Measurements from ENCODE around the gene TRABD2A.

Gene TRABD2A

GRCh38 chr2:84905181-84906107 lies 24.6 kb upstream of the TRABD2A start, which contains the start of gene TMSB10:
Gene TMSB10, plus strand, starts transcription at chr2:84905656.
- in situ Hi-C loops (cut with MboI; ENCODE audit: low sequenced_read_pairs) = no loop called here

DNA sequence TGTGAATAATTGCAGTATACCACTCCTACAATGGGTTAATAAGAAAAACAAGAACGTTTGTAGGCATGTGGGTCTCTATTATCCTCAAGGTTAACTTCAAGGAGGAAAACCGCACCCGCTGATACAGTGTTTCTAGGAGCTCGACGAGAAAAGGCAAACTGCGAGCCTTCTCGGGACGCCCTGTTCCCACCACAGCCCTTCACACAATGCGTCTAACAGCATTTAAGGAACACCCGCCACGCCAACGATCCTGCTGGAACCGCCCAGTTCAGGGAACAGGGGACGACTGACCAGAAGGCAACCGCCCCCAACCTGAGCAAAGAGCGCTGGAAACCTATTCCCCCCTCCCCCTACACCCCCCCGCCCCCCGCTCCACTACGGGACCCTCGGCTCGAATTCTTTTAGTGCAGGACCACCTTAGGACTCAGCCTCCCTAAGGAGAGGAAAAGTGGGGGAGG lies 23.9 kb upstream of the TRABD2A start:
- in situ Hi-C loops (cut with MboI; ENCODE audit: low sequenced_read_pairs) = no loop called here

DNA sequence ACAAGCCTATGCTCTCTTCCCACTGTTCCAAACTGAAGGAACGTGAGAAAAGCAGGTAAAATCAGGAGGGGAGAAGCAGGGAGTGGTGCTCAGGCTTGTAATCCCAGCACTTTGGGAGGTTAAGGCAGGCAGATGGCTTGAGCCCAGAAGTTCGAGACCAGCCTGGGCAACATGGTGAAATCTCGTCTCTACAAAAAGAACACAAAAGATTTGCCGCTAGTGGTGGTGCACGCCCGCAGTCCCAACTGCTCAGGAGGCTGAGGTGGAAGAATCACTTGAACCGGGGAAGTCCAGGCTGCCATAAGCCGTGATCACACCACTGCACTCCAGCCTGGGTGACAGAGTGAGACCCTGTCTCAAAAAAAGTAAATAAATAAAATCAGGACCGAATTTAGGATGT lies 23.3 kb upstream of the TRABD2A start:
- in situ Hi-C loops (cut with MboI; ENCODE audit: low sequenced_read_pairs) = no loop called here

DNA sequence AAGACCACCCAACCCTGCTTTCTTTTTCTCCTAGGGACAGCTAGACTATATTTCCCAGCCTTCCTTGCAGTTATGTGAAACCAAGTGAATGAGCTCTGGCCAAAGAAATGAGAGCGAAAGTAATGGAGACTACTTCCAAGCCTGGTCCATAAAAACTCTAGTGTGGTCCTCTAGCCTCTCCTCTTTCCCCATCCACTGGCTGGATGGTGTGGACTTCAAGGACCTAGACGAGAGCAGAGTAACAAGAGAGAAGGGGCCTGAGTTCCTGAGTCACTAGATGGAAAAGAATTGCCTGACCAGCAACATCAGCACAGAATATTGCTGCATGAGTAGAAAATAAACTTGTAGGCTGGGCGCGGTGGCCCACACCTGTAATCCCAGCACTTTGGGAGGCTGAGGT lies 21.6 kb upstream of the TRABD2A start:
- in situ Hi-C loops (cut with MboI; ENCODE audit: low sequenced_read_pairs) = no loop called here

GRCh38 chr2:84901593-84902120 lies 20.8 kb upstream of the TRABD2A start:
- in situ Hi-C loops (cut with MboI; ENCODE audit: low sequenced_read_pairs) = no loop called here

DNA sequence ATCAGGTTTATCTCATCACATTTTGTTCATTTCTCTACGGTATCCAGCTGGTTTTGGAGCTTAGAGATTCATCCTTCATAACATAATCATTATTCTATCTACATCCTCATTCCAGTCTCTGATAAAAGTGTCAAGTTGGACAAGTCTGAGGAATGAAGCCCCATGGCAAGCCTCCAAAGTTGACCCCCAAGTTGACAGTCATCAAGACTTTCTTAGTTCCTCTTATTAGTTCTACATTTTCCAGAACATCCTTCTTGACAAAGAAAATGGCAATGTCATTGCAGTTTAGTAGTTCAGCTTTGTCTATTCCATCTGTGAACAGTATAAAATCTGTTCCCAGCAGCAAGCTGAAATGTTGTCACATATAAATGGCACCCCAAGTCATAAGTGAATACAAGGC lies 20.1 kb upstream of the TRABD2A start:
- in situ Hi-C loops (cut with MboI; ENCODE audit: low sequenced_read_pairs) = no loop called here

GRCh38 chr2:84899304-84900204 lies 18.7 kb upstream of the TRABD2A start:
- in situ Hi-C loops (cut with MboI; ENCODE audit: low sequenced_read_pairs) = no loop called here

DNA sequence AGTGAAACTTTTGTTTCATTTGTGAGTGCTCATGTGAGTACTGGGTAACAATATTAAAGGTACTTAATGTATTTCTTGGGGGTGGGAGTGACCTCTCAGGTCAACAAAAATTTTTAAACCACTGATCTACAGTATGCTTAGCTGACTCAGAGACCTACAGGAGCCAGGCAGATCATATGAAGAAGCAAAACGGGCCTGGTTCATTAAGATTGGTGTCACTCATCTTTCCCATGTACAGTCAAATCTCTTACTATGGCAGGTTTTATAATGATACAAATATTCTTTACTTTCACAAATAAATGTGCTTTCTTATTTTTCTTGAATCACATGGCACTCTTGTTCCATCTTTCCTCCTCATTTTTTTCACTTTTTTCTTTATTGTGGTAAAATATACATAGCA lies 16.9 kb upstream of the TRABD2A start:
- in situ Hi-C loops (cut with MboI; ENCODE audit: low sequenced_read_pairs) = no loop called here

DNA sequence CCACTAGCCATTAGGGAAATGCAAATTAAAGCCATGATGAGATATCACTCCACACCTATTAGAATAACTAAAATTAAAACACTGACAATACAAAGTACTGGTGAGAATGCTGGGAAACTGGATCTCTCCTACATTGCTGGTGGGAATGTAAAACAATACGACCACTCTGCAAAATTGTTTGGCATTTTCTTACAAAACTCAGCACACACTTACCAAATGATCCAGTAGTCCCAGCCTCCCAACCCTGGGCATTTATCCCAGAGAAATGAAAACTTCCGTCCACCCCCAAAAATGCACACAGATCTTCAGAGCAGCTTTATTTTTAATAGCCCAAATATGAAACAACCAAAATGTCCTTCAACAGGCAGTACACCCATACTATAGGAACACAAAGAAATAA lies 15.7 kb upstream of the TRABD2A start:
- in situ Hi-C loops (cut with MboI; ENCODE audit: low sequenced_read_pairs) = no loop called here

- in situ Hi-C loops (cut with MboI; ENCODE audit: low sequenced_read_pairs) = no loop called here
Measured at GRCh38 chr2:84894758-84895520, 14.1 kb upstream of the TRABD2A start.

- in situ Hi-C loops (cut with MboI; ENCODE audit: low sequenced_read_pairs) = no loop called here
Measured at GRCh38 chr2:84894131-84894586, 13.3 kb upstream of the TRABD2A start.

- in situ Hi-C loops (cut with MboI; ENCODE audit: low sequenced_read_pairs) = no loop called here
Measured at GRCh38 chr2:84891355-84892010, 10.6 kb upstream of the TRABD2A start.

GRCh38 chr2:84889332-84889731 lies 8.4 kb upstream of the TRABD2A start:
- in situ Hi-C loops (cut with MboI; ENCODE audit: low sequenced_read_pairs) = no loop called here

DNA sequence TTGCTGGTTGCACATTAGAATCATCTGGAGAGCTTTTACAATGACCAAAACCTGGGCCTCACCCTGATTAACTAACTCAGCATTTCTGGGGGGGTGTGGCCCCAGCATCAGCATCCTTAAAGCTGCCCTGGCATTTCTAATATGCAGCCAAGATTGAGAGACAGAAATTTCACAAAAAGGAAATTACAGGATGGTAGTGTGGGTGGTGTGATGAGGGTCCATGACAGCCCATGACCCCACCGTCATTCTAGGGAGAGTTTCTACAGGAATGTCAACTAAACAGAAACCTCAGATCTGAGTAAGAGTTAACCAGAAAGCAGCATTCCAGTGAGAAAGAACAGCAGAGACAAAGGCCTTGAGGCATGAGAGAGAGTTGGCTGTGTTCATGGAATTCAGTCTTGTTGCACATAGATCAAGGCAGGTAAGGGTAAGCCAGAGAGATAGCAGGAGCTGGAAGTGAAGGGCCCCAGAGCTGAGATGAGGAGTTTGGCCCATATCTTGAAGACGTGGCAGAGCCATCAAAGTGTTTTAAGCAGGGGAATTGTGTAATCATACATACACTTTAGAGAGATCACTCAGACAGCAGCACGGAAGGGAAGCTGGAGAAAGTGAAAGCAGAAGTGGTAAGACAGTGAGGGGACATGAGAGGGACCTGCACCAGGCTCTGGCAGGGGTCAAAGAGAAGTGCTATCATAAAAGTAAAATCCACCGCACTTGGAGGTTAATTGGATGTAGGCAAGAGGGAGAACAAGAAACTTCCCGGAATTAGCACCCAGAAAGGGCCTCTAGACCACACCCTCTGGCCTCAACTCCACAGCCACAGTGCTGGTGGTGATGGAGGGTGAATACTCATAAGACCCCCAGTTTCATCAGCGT lies 7.8 kb upstream of the TRABD2A start:
- in situ Hi-C loops (cut with MboI; ENCODE audit: low sequenced_read_pairs) = no loop called here

DNA sequence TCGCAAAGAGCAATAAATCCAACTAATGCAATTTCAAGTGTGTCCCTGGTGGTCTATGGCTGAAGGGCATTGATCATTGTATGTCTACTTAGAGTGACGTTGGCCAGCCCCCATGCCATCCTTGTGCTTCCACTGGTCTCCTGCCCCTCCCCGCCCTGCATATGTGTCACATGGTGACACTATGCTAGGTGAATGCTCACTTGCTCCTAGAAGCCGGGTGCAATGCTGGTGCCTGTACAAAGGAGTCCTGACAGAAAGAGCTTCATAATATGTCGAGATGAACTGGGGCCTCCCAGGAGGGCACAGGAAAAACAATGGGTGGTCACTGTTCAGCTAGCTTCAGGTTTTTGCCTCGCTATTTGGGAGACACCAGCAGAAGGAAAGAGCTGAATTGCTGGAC lies 5.9 kb upstream of the TRABD2A start:
- in situ Hi-C loops (cut with MboI; ENCODE audit: low sequenced_read_pairs) = no loop called here

GRCh38 chr2:84885111-84885510 lies 4.2 kb upstream of the TRABD2A start:
- in situ Hi-C loops (cut with MboI; ENCODE audit: low sequenced_read_pairs) = no loop called here

- in situ Hi-C loops (cut with MboI; ENCODE audit: low sequenced_read_pairs) = no loop called here
Measured at GRCh38 chr2:84884449-84884848, 3.6 kb upstream of the TRABD2A start.

GRCh38 chr2:84882775-84883550 lies 2.1 kb upstream of the TRABD2A start:
- in situ Hi-C loops (cut with MboI; ENCODE audit: low sequenced_read_pairs) = no loop called here

Data from HL-60/S4 treated with phorbol 12-myristate 13-acetate at 8.2 ng/mL for 4 days and 3 days (cell line).